Keratinocyte (primary cell): ENCODE results near the gene STK4.

Experiments used
- EZH2 ChIP-seq: IDR thresholded peaks from one replicate; pipeline ENCODE4 v1.6.1; 2012; ENCODE audit warnings: inconsistent platforms, mild to moderate bottlenecking, low read length, moderate library complexity
- TF ChIP-seq, protein P1 (sequence below), 3 experiments: IDR thresholded peaks in 1 of 3; conservative IDR thresholded peaks in 1 of 3; optimal IDR thresholded peaks in 1 of 3; 2 replicates in 2 of 3; 3 replicates in 1 of 3; pipeline versions ENCODE3 to v1.5.1; 2011; ENCODE audit warnings: low read length in 3 of 3, mild to moderate bottlenecking in 3 of 3, moderate library complexity in 2 of 3, control low read depth in 1 of 3, inconsistent platforms in 1 of 3; ENCODE audit not compliant: insufficient read depth in 2 of 3; ENCODE audit errors: extremely low read depth in 1 of 3

DNA sequence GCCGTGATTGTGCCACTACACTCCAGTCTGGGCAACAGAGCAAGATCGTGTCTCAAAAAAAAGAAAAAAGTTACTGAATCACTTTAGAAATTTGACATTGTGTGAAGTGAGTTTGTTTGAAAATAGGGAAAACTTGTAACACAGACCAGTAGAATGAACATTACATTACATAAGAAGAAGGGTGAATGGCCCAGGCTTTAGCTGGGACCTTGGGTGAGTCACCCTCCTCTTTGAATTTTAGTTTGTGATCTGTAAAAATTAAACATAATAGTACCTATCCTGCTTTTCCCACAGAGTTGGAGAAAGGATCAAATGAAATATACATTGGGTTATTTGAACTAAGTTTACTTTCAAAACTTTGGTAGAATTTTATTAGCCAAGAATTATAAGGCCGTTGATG lies 78.3 kb downstream of the STK4 start:
- TF ChIP-seq EZH2: no peak
- TF ChIP-seq, protein P1, sequence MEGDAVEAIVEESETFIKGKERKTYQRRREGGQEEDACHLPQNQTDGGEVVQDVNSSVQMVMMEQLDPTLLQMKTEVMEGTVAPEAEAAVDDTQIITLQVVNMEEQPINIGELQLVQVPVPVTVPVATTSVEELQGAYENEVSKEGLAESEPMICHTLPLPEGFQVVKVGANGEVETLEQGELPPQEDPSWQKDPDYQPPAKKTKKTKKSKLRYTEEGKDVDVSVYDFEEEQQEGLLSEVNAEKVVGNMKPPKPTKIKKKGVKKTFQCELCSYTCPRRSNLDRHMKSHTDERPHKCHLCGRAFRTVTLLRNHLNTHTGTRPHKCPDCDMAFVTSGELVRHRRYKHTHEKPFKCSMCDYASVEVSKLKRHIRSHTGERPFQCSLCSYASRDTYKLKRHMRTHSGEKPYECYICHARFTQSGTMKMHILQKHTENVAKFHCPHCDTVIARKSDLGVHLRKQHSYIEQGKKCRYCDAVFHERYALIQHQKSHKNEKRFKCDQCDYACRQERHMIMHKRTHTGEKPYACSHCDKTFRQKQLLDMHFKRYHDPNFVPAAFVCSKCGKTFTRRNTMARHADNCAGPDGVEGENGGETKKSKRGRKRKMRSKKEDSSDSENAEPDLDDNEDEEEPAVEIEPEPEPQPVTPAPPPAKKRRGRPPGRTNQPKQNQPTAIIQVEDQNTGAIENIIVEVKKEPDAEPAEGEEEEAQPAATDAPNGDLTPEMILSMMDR (optimal IDR thresholded peaks at IDR 0.05 in 1 of 3, IDR thresholded peaks at IDR 0.05 in 1 of 3, conservative IDR thresholded peaks at IDR 0.05 in 1 of 3; ENCODE audit: extremely low read depth in 1 of 3, insufficient read depth in 2 of 3, low read length in 3 of 3): no peak
